Adrenal gland (tissue), 5 donors: ENCODE measurements around the gene MEIKIN.

ENCODE experiments used
- CTCF ChIP-seq, 6 experiments: fragments of 450-650 bp in 4 of 6; fragments of 200-600 bp in 2 of 6; sonication (generic) in 1 of 6; IDR thresholded peaks; 1 replicate in 5 of 6; 2 replicates in 1 of 6; pipeline versions ENCODE4 v1.5.1 to v1.8.0; 2016 to 2021; ENCODE audit warnings: antibody characterized with exemption in 6 of 6, mild to moderate bottlenecking in 2 of 6, moderate library complexity in 1 of 6
- POLR2A ChIP-seq, 2 donors: fragments of 450-650 bp; IDR thresholded peaks; one replicate each; pipeline ENCODE4 v1.6.1; 2017; ENCODE audit warnings: antibody characterized with exemption in 2 of 2, mild to moderate bottlenecking in 2 of 2, moderate library complexity in 1 of 2
- donor health status: DM: no; HTN: no; CAD: no.

GRCh38 chr5:131977212-131977604, 31.7 kb upstream of the MEIKIN start:
- TF ChIP-seq CTCF (IDR thresholded peaks at IDR 0.05) (no peak), POLR2A (IDR thresholded peaks at IDR 0.05) (no peak)
